Muscle of leg (tissue), 11 donors: Measurements from ENCODE around the gene RBM33. TPM values are rescaled to one million over a fixed set of nuclear protein-coding genes. Genes with fewer than 3 reads are reported as not detected.

Source experiments
- DNase-seq: peaks from one replicate; pipeline ENCODE4 v3.0.0; 2013
- H3K27ac ChIP-seq: one replicate; pipeline ENCODE4 v1.5.1; 2013; ENCODE audit warnings: mild to moderate bottlenecking, low read length, control low read depth
- H3K27me3 ChIP-seq: one replicate; pipeline ENCODE4 v1.6.1; 2013; ENCODE audit warnings: low read length; ENCODE audit not compliant: control insufficient read depth, insufficient read depth
- H3K36me3 ChIP-seq: one replicate; pipeline ENCODE4 v1.6.1; 2013; ENCODE audit warnings: low read length; ENCODE audit not compliant: control insufficient read depth, insufficient read depth
- H3K4me1 ChIP-seq: one replicate; pipeline ENCODE4 v1.6.1; 2013; ENCODE audit warnings: low read length; ENCODE audit not compliant: control insufficient read depth, insufficient read depth
- H3K4me3 ChIP-seq: one replicate; pipeline ENCODE4 v1.5.1; 2013; ENCODE audit warnings: low read length, control low read depth
- H3K9me3 ChIP-seq: replicated peaks from 2 replicates; pipeline ENCODE4 v1.6.1; 2013; ENCODE audit warnings: low read depth, low read length; ENCODE audit not compliant: control insufficient read depth
- WGBS: methylation state at CpG from one replicate; pipeline ENCODE4 v1.1.5; 2013; ENCODE audit warnings: missing lambda C conversion rate; ENCODE audit not compliant: insufficient coverage; 5-methylcytosine and 5-hydroxymethylcytosine counted together
- polyA plus RNA-seq, 8 donors: library from polyadenylated mRNA; unstranded; fragments of 120-200 nt; gene quantifications; one replicate each; pipeline versions ENCODE4 v1.2.1 to v1.2.3, GENCODE V29; 2013; ENCODE audit warnings: inconsistent platforms in 1 of 8, low replicate concordance in 1 of 8; ENCODE audit not compliant: insufficient read length in 8 of 8, insufficient read depth in 1 of 8
- total RNA-seq: library from RNA; stranded (reverse); fragments of 120-200 nt; gene quantifications from one replicate; pipeline ENCODE4 v1.2.4, GENCODE V29; 2013

RBM33 gene
- total and polyA plus RNA-seq, 9 donors: 18.3 to 46.2 (median 25.6) TPM

- no peak for DNase-seq
- Histone ChIP-seq H3K27ac (no peak overlapping the region), H3K36me3 (peaks cover 77% of the 10 kb centered on the region), H3K4me3 (no peak overlapping the region), H3K9me3 (no peaks in the 10 kb centered on the region), H3K27me3 (no peaks in the 10 kb centered on the region), H3K4me1 (no peaks in the 10 kb centered on the region)
- whole genome bisulfite sequencing: 100% methylated on average over 4 of the region's 6 CpGs
These were observed 133.9 kb downstream of the RBM33 start for GRCh38 chr7:155778349-155778748.

- WGBS: 93% methylated on average over 18 of the region's 24 CpGs
- Histone ChIP-seq H3K27ac (no peak overlapping the region), H3K4me1 (no peaks in the 10 kb centered on the region), H3K36me3 (peaks cover 62% of the 10 kb centered on the region), H3K4me3 (no peak overlapping the region), H3K9me3 (no peaks in the 10 kb centered on the region), H3K27me3 (no peaks in the 10 kb centered on the region)
- DNase-seq: no peak
These were observed 136.4 kb downstream of the RBM33 start for GRCh38 chr7:155780884-155781283.

GRCh38 chr7:155781433-155781832 lies 137.0 kb downstream of the RBM33 start:
- 85% methylated on average over 11 of the region's 20 CpGs for WGBS
- peaks cover under 1% of the 10 kb centered on the region for H3K27me3 ChIP-seq
- no peak for DNase-seq
- H3K9me3 ChIP-seq: no peaks in the 10 kb centered on the region
- H3K4me1 ChIP-seq: no peaks in the 10 kb centered on the region
- no peak overlapping the region for H3K27ac ChIP-seq
- H3K4me3 ChIP-seq: no peak overlapping the region
- peaks cover 58% of the 10 kb centered on the region for H3K36me3 ChIP-seq

GRCh38 chr7:155782466-155782865 lies 138.0 kb downstream of the RBM33 start:
- 96% methylated on average over 6 of the region's 10 CpGs for WGBS
- peaks cover 8% of the 10 kb centered on the region for H3K27me3 ChIP-seq
- no peaks in the 10 kb centered on the region for H3K9me3 ChIP-seq
- no peak for DNase-seq
- H3K4me1 ChIP-seq: no peaks in the 10 kb centered on the region
- peaks cover 48% of the 10 kb centered on the region for H3K36me3 ChIP-seq
- no peak overlapping the region for H3K4me3 ChIP-seq
- no peak overlapping the region for H3K27ac ChIP-seq

GRCh38 chr7:155785536-155785935 lies 141.1 kb downstream of the RBM33 start:
- H3K9me3 ChIP-seq: no peaks in the 10 kb centered on the region
- no peak overlapping the region for H3K27ac ChIP-seq
- no peak overlapping the region for H3K4me3 ChIP-seq
- peaks cover 28% of the 10 kb centered on the region for H3K36me3 ChIP-seq
- peaks cover 14% of the 10 kb centered on the region for H3K27me3 ChIP-seq
- no peak for DNase-seq
- 91% methylated on average over 8 of the region's 10 CpGs for WGBS
- H3K4me1 ChIP-seq: peaks cover 2% of the 10 kb centered on the region

- Histone ChIP-seq H3K27ac (no peak overlapping the region), H3K27me3 (peaks cover 14% of the 10 kb centered on the region), H3K4me3 (no peak overlapping the region), H3K36me3 (peaks cover 19% of the 10 kb centered on the region), H3K4me1 (peaks cover 2% of the 10 kb centered on the region), H3K9me3 (no peaks in the 10 kb centered on the region)
- 89% methylated on average over 7 of the region's 10 CpGs for WGBS
- no peak for DNase-seq
These were observed 142.0 kb downstream of the RBM33 start for GRCh38 chr7:155786491-155786890.

- Histone ChIP-seq H3K27ac (no peak overlapping the region), H3K9me3 (no peaks in the 10 kb centered on the region), H3K27me3 (peaks cover 14% of the 10 kb centered on the region), H3K36me3 (peaks cover 15% of the 10 kb centered on the region), H3K4me3 (peak overlapping the region; percentile 31), H3K4me1 (peaks cover 2% of the 10 kb centered on the region)
- no peak for DNase-seq
- under 1% methylated on average over 54 of the region's 68 CpGs for WGBS
These were observed 142.8 kb downstream of the RBM33 start for GRCh38 chr7:155787171-155787851.

- no peaks in the 10 kb centered on the region for H3K9me3 ChIP-seq
- no peak for DNase-seq
- WGBS: 88% methylated on average over 19 of the region's 22 CpGs
These were observed 144.1 kb downstream of the RBM33 start for GRCh38 chr7:155788616-155789000.

GRCh38 chr7:155789001-155789725 lies 144.7 kb downstream of the RBM33 start:
- peaks cover 14% of the 10 kb centered on the region for H3K27me3 ChIP-seq
- no peak overlapping the region for H3K4me3 ChIP-seq
- H3K36me3 ChIP-seq: peaks cover 2% of the 10 kb centered on the region
- WGBS: 86% methylated on average over 22 of the region's 29 CpGs
- H3K9me3 ChIP-seq: no peaks in the 10 kb centered on the region
- H3K4me1 ChIP-seq: peaks cover 2% of the 10 kb centered on the region
- H3K27ac ChIP-seq: no peak overlapping the region
- no peak for DNase-seq

More at GRCh38 chr7:155788616-155789000, 144.1 kb downstream of the RBM33 start:
- peaks cover 14% of the 10 kb centered on the region for H3K27me3 ChIP-seq
- no peak overlapping the region for H3K27ac ChIP-seq
- H3K4me1 ChIP-seq: peaks cover 2% of the 10 kb centered on the region
- no peak overlapping the region for H3K4me3 ChIP-seq
- peaks cover 8% of the 10 kb centered on the region for H3K36me3 ChIP-seq

GRCh38 chr7:155790666-155791065 lies 146.2 kb downstream of the RBM33 start:
- Histone ChIP-seq H3K27me3 (peaks cover 19% of the 10 kb centered on the region), H3K27ac (no peak overlapping the region), H3K4me1 (peaks cover 2% of the 10 kb centered on the region), H3K9me3 (no peaks in the 10 kb centered on the region), H3K4me3 (no peak overlapping the region), H3K36me3 (no peaks in the 10 kb centered on the region)
- WGBS: no CpG with 5 or more reads among the region's 8 CpGs
- DNase-seq: no peak
